ENCODE results near the gene ZNF586. TPM values are rescaled to one million over a fixed set of nuclear protein-coding genes. Genes with fewer than 3 reads are reported as not detected.

ZNF586 gene
- total RNA-seq, 1 experiment from 2014 or later, result 13.2 TPM

DNA sequence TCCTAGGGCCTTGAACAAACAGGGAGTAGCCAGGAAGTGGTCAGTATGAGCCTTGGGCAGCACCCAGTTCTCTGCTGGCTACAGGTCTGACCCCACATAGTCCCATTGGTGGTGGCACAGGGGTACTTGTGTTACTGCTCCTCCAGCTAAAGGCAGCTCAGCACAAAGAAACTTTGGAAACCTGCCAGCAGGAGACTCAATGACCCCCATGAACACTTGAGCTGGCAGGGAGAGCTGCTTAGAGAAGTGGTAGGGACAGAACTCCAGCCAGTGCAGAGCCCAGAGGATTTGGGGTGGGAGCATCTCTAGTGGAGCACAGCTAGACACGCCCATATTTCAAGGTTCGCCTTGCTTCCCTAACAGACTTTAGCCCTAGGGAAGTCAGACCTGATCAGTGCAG is 10.4 kb upstream of the ZNF586 start:
- Histone ChIP-seq H2AFZ (ENCODE audit: low read length) (no peak overlapping the region), H3K4me2 (ENCODE audit: low read length) (no peak overlapping the region), H3K9ac (ENCODE audit: low read length) (no peak overlapping the region), H3K4me1 (ENCODE audit: insufficient read depth, low read length) (no peaks in the 10 kb centered on the region), H3K79me2 (ENCODE audit: low read length) (no peaks in the 10 kb centered on the region), H3K27ac (ENCODE audit: low read length) (no peak overlapping the region), H3K27me3 (ENCODE audit: low read length) (no peaks in the 10 kb centered on the region), H3K9me2 (replicated peaks; ENCODE audit: low read length) (no peaks in the 10 kb centered on the region), H4K20me1 (ENCODE audit: low read length) (no peaks in the 10 kb centered on the region), H3F3A (ENCODE audit: low read length, unreplicated experiment) (no peaks in the 10 kb centered on the region), H3K36me3 (ENCODE audit: low read depth, low read length) (peaks cover 53% of the 10 kb centered on the region), H3K9me3 (ENCODE audit: low read length) (no peaks in the 10 kb centered on the region), H3K4me3 (ENCODE audit: low read length) (no peak overlapping the region)
- no peak for DNase-seq
- no peak for ATAC-seq
- TF ChIP-seq EZH2phosphoT487 (IDR thresholded peaks at IDR 0.05; ENCODE audit: borderline replicate concordance, low read length), result no peak
- TF ChIP-seq, protein P1, sequence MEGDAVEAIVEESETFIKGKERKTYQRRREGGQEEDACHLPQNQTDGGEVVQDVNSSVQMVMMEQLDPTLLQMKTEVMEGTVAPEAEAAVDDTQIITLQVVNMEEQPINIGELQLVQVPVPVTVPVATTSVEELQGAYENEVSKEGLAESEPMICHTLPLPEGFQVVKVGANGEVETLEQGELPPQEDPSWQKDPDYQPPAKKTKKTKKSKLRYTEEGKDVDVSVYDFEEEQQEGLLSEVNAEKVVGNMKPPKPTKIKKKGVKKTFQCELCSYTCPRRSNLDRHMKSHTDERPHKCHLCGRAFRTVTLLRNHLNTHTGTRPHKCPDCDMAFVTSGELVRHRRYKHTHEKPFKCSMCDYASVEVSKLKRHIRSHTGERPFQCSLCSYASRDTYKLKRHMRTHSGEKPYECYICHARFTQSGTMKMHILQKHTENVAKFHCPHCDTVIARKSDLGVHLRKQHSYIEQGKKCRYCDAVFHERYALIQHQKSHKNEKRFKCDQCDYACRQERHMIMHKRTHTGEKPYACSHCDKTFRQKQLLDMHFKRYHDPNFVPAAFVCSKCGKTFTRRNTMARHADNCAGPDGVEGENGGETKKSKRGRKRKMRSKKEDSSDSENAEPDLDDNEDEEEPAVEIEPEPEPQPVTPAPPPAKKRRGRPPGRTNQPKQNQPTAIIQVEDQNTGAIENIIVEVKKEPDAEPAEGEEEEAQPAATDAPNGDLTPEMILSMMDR (conservative IDR thresholded peaks at IDR 0.05; ENCODE audit: low read depth, low read length), result no peak
- TF ChIP-seq EZH2 (IDR thresholded peaks at IDR 0.05; ENCODE audit: low read length, unreplicated experiment), result no peak
- POLR2A ChIA-PET (ENCODE audit: unreplicated experiment), result no interaction called here
- BruUV-seq (replicated peaks), result no TSS peak
- CTCF ChIA-PET, result interaction anchor here (0.6 kb wide), 1 partner anchor 22 kb away, joined by 5 read pairs; no protein-coding TSS in a partner anchor
- intact Hi-C loops (cut with micrococcal nuclease), result no loop called here

DNA sequence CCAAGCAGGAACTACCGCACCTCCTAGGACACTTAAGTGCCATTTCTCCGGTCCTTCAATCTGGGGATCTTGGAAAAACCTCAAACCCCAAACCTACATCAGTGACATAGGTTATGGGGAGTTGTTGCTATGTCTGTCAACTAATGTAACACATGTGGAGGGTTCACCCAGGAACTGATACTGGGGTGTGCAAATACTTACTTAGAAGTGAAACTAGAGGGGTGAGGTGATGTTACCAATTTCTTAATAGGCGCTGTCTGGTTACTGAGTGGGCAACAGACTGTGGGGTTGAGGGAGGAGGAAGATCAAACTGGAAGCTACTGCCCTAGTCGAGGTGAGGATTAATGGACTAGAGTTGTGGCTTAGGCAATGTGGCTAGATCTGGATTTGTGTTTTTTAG is 1.9 kb downstream of the ZNF586 start:
- H4K20me1 ChIP-seq (ENCODE audit: low read length), result no peaks in the 10 kb centered on the region
- TF ChIP-seq EZH2phosphoT487 (IDR thresholded peaks at IDR 0.05; ENCODE audit: borderline replicate concordance, low read length) (no peak), EZH2 (IDR thresholded peaks at IDR 0.05; ENCODE audit: low read length, unreplicated experiment) (no peak)
- TF ChIP-seq, protein P1 (conservative IDR thresholded peaks at IDR 0.05; ENCODE audit: low read depth, low read length), result no peak
- no peak overlapping the region for H3K4me2 ChIP-seq (ENCODE audit: low read length)
- H3K4me1 ChIP-seq (ENCODE audit: insufficient read depth, low read length), result peaks cover 6% of the 10 kb centered on the region
- no peak overlapping the region for H3K9ac ChIP-seq (ENCODE audit: low read length)
- H3K9me3 ChIP-seq (ENCODE audit: low read length), result no peaks in the 10 kb centered on the region
- H3F3A ChIP-seq (ENCODE audit: low read length, unreplicated experiment), result no peaks in the 10 kb centered on the region
- H3K4me3 ChIP-seq (ENCODE audit: low read length), result no peak overlapping the region
- H3K27ac ChIP-seq (ENCODE audit: low read length), result no peak overlapping the region
- ATAC-seq (no peak), DNase-seq (no peak)
- intact Hi-C loops (cut with micrococcal nuclease), result no loop called here
- H3K79me2 ChIP-seq (ENCODE audit: low read length), result peaks cover 65% of the 10 kb centered on the region
- H3K9me2 ChIP-seq (replicated peaks; ENCODE audit: low read length), result no peaks in the 10 kb centered on the region
- ChIA-PET CTCF (no interaction called here), POLR2A (ENCODE audit: unreplicated experiment) (no interaction called here)
- peaks cover 48% of the 10 kb centered on the region for H3K36me3 ChIP-seq (ENCODE audit: low read depth, low read length)
- no peaks in the 10 kb centered on the region for H3K27me3 ChIP-seq (ENCODE audit: low read length)
- BruUV-seq (replicated peaks), result no TSS peak
- no peak overlapping the region for H2AFZ ChIP-seq (ENCODE audit: low read length)

GRCh38 chr19:57773488-57773887 is 4.0 kb downstream of the ZNF586 start:
- DNase-seq (no peak), ATAC-seq (no peak)
- no peaks in the 10 kb centered on the region for H3F3A ChIP-seq (ENCODE audit: low read length, unreplicated experiment)
- H3K36me3 ChIP-seq (ENCODE audit: low read depth, low read length), result peaks cover 69% of the 10 kb centered on the region
- peaks cover 6% of the 10 kb centered on the region for H3K4me1 ChIP-seq (ENCODE audit: insufficient read depth, low read length)
- H3K79me2 ChIP-seq (ENCODE audit: low read length), result peaks cover 86% of the 10 kb centered on the region
- BruUV-seq (replicated peaks), result no TSS peak
- intact Hi-C loops (cut with micrococcal nuclease), result no loop called here
- no peaks in the 10 kb centered on the region for H3K27me3 ChIP-seq (ENCODE audit: low read length)
- ChIA-PET POLR2A (ENCODE audit: unreplicated experiment) (no interaction called here), CTCF (no interaction called here)
- no peaks in the 10 kb centered on the region for H4K20me1 ChIP-seq (ENCODE audit: low read length)
- no peak for TF ChIP-seq EZH2 (IDR thresholded peaks at IDR 0.05; ENCODE audit: low read length, unreplicated experiment)
- no peak for TF ChIP-seq EZH2phosphoT487 (IDR thresholded peaks at IDR 0.05; ENCODE audit: borderline replicate concordance, low read length)
- TF ChIP-seq, protein P1 (conservative IDR thresholded peaks at IDR 0.05; ENCODE audit: low read depth, low read length), result no peak
- no peak overlapping the region for H3K9ac ChIP-seq (ENCODE audit: low read length)
- H3K9me3 ChIP-seq (ENCODE audit: low read length), result peaks cover 4% of the 10 kb centered on the region; the same call in 1 of the 2 replicates
- no peak overlapping the region for H2AFZ ChIP-seq (ENCODE audit: low read length)
- no peak overlapping the region for H3K27ac ChIP-seq (ENCODE audit: low read length)
- H3K4me2 ChIP-seq (ENCODE audit: low read length), result no peak overlapping the region
- H3K9me2 ChIP-seq (replicated peaks; ENCODE audit: low read length), result no peaks in the 10 kb centered on the region
- H3K4me3 ChIP-seq (ENCODE audit: low read length), result no peak overlapping the region
